GM21576 (cell line): ENCODE results near the gene WDFY1.
A peak's percentile ranks its signal among the peaks of the same experiment; 100 is the strongest.

Experiments
- ATAC-seq: cut with Tn5 transposase; IDR thresholded peaks from one replicate; pipeline ENCODE4 v1.9.1; 2021; ENCODE audit warnings: mild to moderate bottlenecking, moderate library complexity; ENCODE audit not compliant: unreplicated experiment

Gene WDFY1, protein sequence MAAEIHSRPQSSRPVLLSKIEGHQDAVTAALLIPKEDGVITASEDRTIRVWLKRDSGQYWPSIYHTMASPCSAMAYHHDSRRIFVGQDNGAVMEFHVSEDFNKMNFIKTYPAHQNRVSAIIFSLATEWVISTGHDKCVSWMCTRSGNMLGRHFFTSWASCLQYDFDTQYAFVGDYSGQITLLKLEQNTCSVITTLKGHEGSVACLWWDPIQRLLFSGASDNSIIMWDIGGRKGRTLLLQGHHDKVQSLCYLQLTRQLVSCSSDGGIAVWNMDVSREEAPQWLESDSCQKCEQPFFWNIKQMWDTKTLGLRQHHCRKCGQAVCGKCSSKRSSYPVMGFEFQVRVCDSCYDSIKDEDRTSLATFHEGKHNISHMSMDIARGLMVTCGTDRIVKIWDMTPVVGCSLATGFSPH

GRCh38 chr2:223944703-223945531 lies at the start of gene WDFY1:
TSS of gene WDFY1 (minus strand) at chr2:223945335. CDS start at chr2:223945284, 51 bp downstream.
- ATAC-seq = peak; percentile 76

DNA sequence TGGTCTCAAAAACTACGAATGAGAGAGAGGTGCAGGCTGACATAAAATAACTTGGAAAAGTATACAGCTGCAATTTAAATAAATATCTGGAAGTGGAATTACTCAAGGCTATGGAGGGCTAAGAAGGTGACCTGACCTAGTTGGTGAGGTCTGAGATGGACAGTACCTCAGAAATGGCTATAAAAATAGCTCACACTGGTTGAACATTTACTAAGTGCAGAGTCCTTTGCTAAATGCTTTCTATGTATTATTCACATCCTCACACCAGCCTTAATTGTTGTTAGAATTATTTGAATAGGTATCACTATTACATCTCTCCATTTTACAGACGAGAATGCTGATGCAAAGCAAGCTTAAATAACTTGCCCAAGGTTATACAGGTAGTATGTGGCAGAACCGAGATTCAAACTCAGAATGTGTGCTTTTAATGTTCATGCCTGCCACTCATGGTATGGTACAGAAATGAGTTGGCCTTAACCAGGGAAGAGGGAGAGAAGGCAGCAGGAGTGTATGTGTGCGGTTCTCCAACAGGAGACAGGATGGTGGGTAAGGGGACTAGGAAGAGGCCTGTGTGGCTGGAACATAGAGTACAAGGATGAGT lies 49.5 kb upstream of the WDFY1 start:
- ATAC-seq = no peak

- ATAC-seq = peak; percentile 71
Measured at GRCh38 chr2:223993634-223994232, 48.6 kb upstream of the WDFY1 start.

- no peak for ATAC-seq
Measured at GRCh38 chr2:223991611-223992010, 46.5 kb upstream of the WDFY1 start.

DNA sequence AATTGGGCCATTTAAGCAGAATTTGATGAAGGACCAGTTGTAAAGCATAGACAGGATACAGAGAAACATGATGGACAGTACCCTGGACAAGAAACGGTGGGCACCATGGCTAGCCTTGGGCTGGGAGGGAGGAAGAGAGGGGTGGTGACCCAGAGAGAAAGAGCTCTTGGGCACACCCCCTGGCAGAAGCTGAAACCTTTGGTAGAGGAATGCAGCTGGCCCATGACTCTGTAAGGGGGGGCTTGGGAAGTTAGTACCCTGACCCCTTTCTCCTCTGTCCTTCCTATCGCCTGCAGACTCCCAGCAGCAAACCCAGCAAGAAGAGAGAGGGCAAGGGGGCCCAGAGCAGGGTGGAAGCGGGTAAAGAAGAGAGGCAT lies 44.7 kb upstream of the WDFY1 start:
- ATAC-seq = no peak

- ATAC-seq = no peak
Measured at GRCh38 chr2:223989206-223989855, 44.2 kb upstream of the WDFY1 start.

DNA sequence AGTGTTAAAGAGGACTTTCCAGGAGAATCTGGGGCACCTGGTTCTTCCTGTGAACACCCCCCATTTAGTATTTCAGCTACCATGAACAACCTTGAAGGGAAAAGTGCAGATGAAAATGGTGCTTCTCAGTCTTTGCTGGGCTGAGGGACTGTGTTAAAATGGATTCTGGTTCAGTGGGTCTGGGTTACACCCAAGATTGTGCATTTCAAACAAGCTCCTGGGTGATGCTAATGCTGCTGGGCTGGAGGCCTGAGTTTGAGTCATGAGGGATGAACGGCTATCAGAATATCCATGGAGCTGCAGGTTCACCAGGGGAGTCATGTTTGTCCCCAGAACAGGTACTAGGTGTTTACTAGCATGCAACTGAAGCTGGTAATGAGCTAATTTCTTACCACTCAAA lies 36.1 kb upstream of the WDFY1 start:
- no peak for ATAC-seq

DNA sequence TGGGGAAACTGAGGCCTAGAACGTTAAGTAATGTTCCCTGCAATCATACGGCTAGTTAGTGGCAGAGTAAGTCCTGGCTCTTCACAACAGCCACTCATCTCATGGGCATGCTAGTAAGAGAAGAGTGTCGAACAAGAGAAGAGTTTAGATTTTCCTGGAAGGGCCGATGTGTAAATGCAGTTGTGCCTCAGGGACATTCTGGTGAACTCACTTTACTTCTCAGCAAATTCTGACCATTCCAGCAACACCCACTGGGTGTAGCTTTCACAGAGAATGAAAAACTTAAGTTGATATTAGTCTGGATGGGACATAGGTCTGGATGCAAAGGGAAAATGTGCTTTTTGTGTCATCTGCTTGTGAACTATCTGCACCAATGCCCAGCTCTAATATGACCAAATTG lies 35.7 kb upstream of the WDFY1 start:
- no peak for ATAC-seq

- no peak for ATAC-seq
Measured at GRCh38 chr2:223980397-223980735, 35.2 kb upstream of the WDFY1 start.

GRCh38 chr2:223979730-223980396 lies 34.7 kb upstream of the WDFY1 start:
- no peak for ATAC-seq

GRCh38 chr2:223978451-223978850 lies 33.3 kb upstream of the WDFY1 start:
- ATAC-seq = no peak

- no peak for ATAC-seq
Measured at GRCh38 chr2:223976635-223977226, 31.6 kb upstream of the WDFY1 start.

DNA sequence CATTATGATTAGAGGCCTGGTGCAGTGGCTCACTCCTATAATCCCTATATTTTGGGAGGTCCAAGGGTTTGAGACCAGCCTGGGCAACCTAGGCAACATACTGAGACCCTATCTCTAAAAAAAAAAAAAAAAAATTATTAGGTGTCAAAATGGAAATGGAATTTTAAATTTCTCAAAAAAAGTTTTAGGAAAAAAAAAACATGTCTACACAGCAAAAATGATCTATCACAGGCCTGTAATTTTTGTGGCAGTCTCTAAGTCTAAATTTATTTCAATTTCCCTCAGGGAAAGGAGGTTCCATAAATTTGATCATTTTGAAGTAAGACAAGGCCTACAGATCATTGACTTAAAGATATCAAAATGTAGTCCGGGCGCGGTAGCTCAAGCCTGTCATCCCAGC lies 28.5 kb upstream of the WDFY1 start:
- no peak for ATAC-seq

DNA sequence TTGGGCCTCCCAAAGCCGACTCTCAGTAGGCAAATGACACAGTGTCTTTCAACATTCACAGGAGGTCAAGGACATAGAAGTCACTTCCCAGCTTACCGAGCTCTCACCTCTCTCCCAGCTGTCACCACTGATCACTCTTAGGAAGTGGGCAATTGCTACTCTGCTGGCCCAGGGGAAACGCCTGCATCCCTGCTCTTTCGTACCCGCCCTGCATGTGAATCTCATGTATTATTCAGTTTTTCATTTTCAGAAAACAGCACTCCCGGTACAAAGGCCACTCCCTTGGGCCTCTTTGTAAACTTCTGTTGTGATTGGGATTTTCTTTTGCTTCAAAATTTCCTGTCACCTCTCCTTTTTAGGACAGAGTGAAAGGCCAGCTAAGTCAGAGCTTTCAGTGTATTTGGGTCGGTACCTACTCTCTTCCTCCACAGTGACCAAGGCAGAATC lies 27.5 kb upstream of the WDFY1 start:
- no peak for ATAC-seq

- ATAC-seq = no peak
Measured at GRCh38 chr2:223971731-223972130, 26.6 kb upstream of the WDFY1 start.

DNA sequence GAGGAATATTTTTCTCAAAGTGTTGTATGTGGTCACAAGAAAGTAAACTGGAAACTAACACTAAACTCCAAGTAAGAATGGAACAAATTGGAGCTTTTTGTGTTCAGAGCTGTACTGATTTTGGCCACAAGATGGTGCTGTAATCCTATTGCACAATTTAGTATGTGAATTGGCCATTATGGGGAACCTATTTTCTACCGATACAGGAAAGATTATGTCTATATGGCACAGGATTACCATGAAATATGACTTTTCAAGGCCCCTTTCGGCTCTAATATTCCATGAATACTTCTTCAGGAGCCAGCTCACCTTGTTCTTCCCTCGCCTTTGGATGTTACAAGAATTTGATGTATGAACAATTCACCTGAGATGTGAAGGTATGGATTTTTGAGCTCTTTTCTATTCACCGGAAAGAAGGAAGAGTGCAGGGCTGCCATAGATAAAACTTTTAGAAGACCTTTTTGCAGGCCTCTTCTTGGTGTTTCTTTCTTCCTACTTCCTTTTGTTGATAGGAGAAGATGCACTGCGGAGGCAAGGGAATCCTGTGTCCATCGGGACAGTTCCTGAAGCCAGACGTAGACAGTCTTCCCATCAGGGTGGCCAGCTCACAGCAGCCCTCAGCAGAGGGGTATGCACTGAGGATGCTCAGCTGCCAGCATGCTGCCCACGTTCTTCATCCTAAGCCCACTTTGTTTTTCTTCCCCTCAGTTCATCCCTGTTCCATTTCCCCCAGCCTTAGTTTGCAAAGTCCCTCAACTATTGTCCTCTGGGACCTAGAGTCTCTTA lies 25.4 kb upstream of the WDFY1 start:
- ATAC-seq = peak; percentile 71

GRCh38 chr2:223969856-223970255 lies 24.7 kb upstream of the WDFY1 start:
- ATAC-seq = peak; percentile 16

DNA sequence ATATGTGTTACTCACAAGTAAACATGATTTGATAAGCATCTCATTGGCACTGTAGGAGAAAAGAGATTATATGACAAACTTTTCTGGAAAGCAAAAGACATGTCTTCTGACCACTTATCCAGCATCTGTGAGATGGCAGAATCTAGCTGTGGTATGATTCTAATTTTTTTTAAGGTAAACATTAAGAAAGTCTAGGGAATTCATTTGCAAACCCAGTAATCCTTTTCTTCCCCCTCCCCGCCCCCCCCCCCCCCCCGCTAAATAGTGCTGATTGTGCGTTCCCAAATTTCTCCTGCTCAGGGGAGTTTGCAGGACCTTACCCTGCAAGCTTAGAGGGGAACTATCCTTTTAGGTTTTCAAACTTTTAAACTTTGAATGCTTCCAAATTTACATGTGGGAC lies 24.2 kb upstream of the WDFY1 start:
- ATAC-seq = no peak

DNA sequence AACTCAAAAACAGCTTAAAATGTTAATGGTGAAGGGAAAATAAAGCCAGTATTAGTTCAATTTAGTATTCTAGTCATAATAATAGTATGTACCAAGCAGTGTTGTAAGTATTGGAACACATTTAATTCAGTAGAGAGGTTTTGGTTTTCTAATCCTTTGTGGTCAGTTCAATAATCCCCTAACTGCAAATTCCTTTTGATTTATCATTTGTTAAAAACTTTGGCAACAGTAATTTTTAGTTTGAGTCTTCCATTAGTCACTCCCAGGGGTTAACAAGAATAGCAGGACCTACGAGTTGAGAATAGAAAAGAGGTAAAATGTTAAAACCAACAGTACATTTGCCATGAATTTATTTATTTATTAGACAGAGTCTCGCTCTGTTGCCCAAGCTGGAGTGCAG lies 22.8 kb upstream of the WDFY1 start:
- ATAC-seq = no peak
